ENCODE results near the gene IPO9. TPM values are rescaled to one million over a fixed set of nuclear protein-coding genes. Genes with fewer than 3 reads are reported as not detected.

The IPO9 gene
- total RNA-seq (2022; extraction: Qiagen RNA extraction) = 24.9 to 42.6 TPM (median 41.7 TPM) in 5 replicates

DNA sequence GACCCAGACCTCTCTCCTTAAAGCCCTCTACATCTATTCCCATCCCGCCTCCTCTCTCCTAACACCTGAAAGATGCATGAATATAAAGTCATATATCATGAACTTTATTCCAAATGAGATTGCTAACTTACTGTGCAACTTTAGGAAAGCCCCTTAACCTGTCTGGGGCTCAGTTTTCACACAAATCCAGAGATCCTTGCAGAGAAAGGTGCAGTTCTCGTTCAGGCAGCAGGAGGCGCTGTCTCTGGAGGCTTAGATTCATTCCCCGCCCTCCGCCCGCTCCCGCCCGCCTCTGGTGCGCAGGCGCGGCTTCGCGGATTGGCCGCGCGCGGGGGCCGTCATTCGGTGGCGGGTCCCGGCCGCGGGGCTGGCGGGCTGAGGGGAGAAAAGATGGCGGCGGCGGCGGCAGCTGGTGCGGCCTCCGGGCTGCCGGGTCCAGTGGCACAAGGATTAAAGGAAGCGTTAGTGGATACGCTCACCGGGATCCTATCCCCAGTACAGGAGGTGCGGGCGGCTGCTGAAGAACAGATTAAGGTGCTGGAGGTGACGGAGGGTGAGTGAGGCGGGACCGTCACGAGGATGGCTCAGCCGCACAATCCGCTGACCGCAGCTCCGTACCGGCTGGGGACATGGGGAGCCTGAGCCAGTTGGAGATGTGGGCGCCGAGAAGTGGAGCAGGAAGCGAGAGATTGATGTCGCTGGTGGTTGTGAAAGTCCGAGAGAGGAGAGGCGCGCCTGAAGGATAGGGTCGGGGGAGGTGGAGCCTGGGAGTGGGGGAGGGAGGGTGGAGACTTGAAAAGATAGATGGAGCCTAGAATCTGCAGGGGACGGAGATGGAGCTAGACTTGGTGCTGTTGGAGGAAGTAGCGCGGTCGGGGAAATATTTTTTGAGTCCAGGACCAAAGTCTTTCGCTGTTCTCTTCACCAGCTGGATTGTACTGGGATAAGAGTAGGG is at the start of gene IPO9:
IPO9 (plus strand) TSS at position 338 of the 955 bp plus-strand sequence; CDS start at position 391, 53 bp downstream.

GRCh38 chr1:201888282-201889089 is 59.5 kb downstream of the IPO9 start, which contains the start of gene SHISA4:
Gene SHISA4 (plus strand): TSS chr1:201888898. CDS start chr1:201888995, 97 bp downstream.

Other genes starting within 250 kb of the IPO9 start
- gene SHISA4, start 59.7 kb downstream of the IPO9 start, total RNA-seq (2022; extraction: Qiagen RNA extraction) = 10.7 to 19.4 TPM (median 17.9 TPM) in 5 replicates
- not detected in 5 replicates for gene LMOD1, start 117.4 kb downstream of the IPO9 start, total RNA-seq (2022; extraction: Qiagen RNA extraction)
- 93.4 to 156 TPM (median 98.8 TPM) in 5 replicates for gene TIMM17A, start 126.3 kb downstream of the IPO9 start, total RNA-seq (2022; extraction: Qiagen RNA extraction)
- 85.6 to 92.9 TPM (median 88.3 TPM) in 5 replicates for gene RNPEP, start 153.5 kb downstream of the IPO9 start, total RNA-seq (2022; extraction: Qiagen RNA extraction)
- 183 to 288 TPM (median 257 TPM) in 5 replicates for gene ELF3, start 181.4 kb downstream of the IPO9 start, total RNA-seq (2022; extraction: Qiagen RNA extraction)

Data from A549 treated with CORT108297 at 1 μM for 4 hours (cell line).